HepG2 (cell line): ENCODE data around the gene RUSC1. TPM values are rescaled to one million over a fixed set of nuclear protein-coding genes. Genes with fewer than 3 reads are reported as not detected.
A peak's percentile ranks its signal among the peaks of the same experiment; 100 is the strongest.

Experiments used
- ATF4 ChIP-seq, 2 experiments: fragments of 450-650 bp in 1 of 2; sonication (generic) in 1 of 2; formaldehyde crosslinking; IDR thresholded peaks; 2 replicates each; pipeline versions ENCODE4 v1.5.0 to v1.8.0; 2020 to 2022; ENCODE audit warnings: mild to moderate bottlenecking in 1 of 2, missing genetic modification reagents in 1 of 2
- DR1 ChIP-seq: sonication (generic); formaldehyde crosslinking; IDR thresholded peaks from 2 replicates; pipeline ENCODE4 v1.8.0; 2021; ENCODE audit warnings: mild to moderate bottlenecking, missing genetic modification reagents, inconsistent platforms
- DRAP1 ChIP-seq: IDR thresholded peaks from 2 replicates; pipeline ENCODE4 v1.6.1; 2016; ENCODE audit warnings: missing genetic modification reagents, missing compliant biosample characterization
- FOXK1 ChIP-seq: sonication (generic); formaldehyde crosslinking; IDR thresholded peaks from 2 replicates; pipeline ENCODE4 v1.4.0; 2020; ENCODE audit warnings: low read depth, missing genetic modification reagents, borderline replicate concordance
- HIC2 ChIP-seq: sonication (generic); formaldehyde crosslinking; IDR thresholded peaks from 2 replicates; pipeline ENCODE4 v1.9.0; 2022; ENCODE audit warnings: low read depth, missing genetic modification reagents
- KAT7 ChIP-seq: IDR thresholded peaks from 2 replicates; pipeline ENCODE4 v1.6.1; 2018; ENCODE audit warnings: borderline replicate concordance, missing compliant biosample characterization
- MAF1 ChIP-seq: sonication (generic); formaldehyde crosslinking; IDR thresholded peaks from 2 replicates; pipeline ENCODE4 v1.5.0; 2020; ENCODE audit warnings: missing genetic modification reagents, borderline replicate concordance
- MBD4 ChIP-seq: IDR thresholded peaks from 2 replicates; pipeline ENCODE4 v1.6.1; 2012; ENCODE audit warnings: low read length, inconsistent platforms, borderline replicate concordance
- NFKB2 ChIP-seq: sonication (generic); formaldehyde crosslinking; IDR thresholded peaks from 2 replicates; pipeline ENCODE4 v1.4.0; 2020; ENCODE audit warnings: missing genetic modification reagents, borderline replicate concordance
- PATZ1 ChIP-seq: sonication (generic); formaldehyde crosslinking; IDR thresholded peaks from 2 replicates; pipeline ENCODE4 v1.4.0; 2020; ENCODE audit warnings: missing genetic modification reagents
- RXRA ChIP-seq: sonication (generic); formaldehyde crosslinking; IDR thresholded peaks from 2 replicates; pipeline ENCODE4 v1.5.1; 2020; ENCODE audit warnings: missing genetic modification reagents
- SETDB1 ChIP-seq: sonication (generic); formaldehyde crosslinking; IDR thresholded peaks from 2 replicates; pipeline ENCODE4 v1.5.1; 2020; ENCODE audit warnings: missing genetic modification reagents, mild to moderate bottlenecking, borderline replicate concordance
- SRF ChIP-seq: IDR thresholded peaks from 2 replicates; pipeline ENCODE4 v1.6.1; 2011; ENCODE audit warnings: mild to moderate bottlenecking, low read depth, low read length, moderate library complexity
- SRSF1 ChIP-seq: fragments of 200-400 bp; formaldehyde crosslinking; optimal IDR thresholded peaks from 2 replicates; pipeline ENCODE3; 2017; ENCODE audit warnings: mild to moderate bottlenecking, low read depth, low read length, moderate library complexity
- ZBTB2 ChIP-seq: sonication (generic); formaldehyde crosslinking; IDR thresholded peaks from 2 replicates; pipeline ENCODE4 v1.8.0; 2022; ENCODE audit warnings: low read depth, missing genetic modification reagents
- ZMAT3 ChIP-seq: sonication (generic); formaldehyde crosslinking; conservative IDR thresholded peaks from 2 replicates; pipeline ENCODE4 v1.7.0; 2021; ENCODE audit warnings: missing genetic modification reagents
- ZNF317 ChIP-seq: sonication (generic); formaldehyde crosslinking; IDR thresholded peaks from 2 replicates; pipeline ENCODE4 v1.5.0; 2020; ENCODE audit warnings: mild to moderate bottlenecking, missing genetic modification reagents
- ZNF431 ChIP-seq: sonication (generic); formaldehyde crosslinking; IDR thresholded peaks from 2 replicates; pipeline ENCODE4 v1.9.0; 2022; ENCODE audit warnings: missing genetic modification reagents, low read depth, mild to moderate bottlenecking, borderline replicate concordance
- ZNF710 ChIP-seq: sonication (generic); formaldehyde crosslinking; IDR thresholded peaks from 2 replicates; pipeline ENCODE4 v1.5.0; 2020; ENCODE audit warnings: mild to moderate bottlenecking, missing genetic modification reagents, borderline replicate concordance
- polyA plus RNA-seq, 8 experiments: library from polyadenylated mRNA; depleted of rRNA in 3 of 8; stranded (reverse) in 7 of 8; unstranded in 1 of 8; fragments of >200 nt; fragmentation: Illumina TruSeq in 4 of 8; extraction: Trizol in 4 of 8; gene quantifications; 2 replicates each; pipeline versions ENCODE4 v1.2.1 to v1.2.3, GENCODE V29; 2011 to 2016; ENCODE audit warnings: low read depth in 4 of 8, missing spikeins in 1 of 8, mixed read lengths in 1 of 8; ENCODE audit not compliant: insufficient read depth in 1 of 8
- total RNA-seq, 5 experiments: library from RNA; depleted of rRNA; stranded (reverse); fragments of >200 nt; fragmentation: Illumina TruSeq; extraction: Trizol; gene quantifications; 2 replicates each; pipeline ENCODE4 v1.2.3, GENCODE V29; 2016; ENCODE audit warnings: low read depth in 1 of 5

RUSC1 gene
- total and polyA plus RNA-seq, 2 of the 13 experiments (the other 11 are each of a cell fraction or from before 2014, with no cell fraction given): 18.7 to 20.4 TPM

- TF ChIP-seq ZBTB2 (CRISPR knock-in tag) (no peak), NFKB2 (CRISPR knock-in tag) (peak; percentile 83; the same call in 1 of the 2 replicates), ATF4 (CRISPR knock-in tag; IDR thresholded peaks at IDR 0.05) (no peak), SRSF1 (no peak), DRAP1 (CRISPR knock-in tag) (peak; percentile 95), SRF (no peak), MAF1 (CRISPR knock-in tag) (peak; percentile 59; the same call in 1 of the 2 replicates), RXRA (CRISPR knock-in tag) (peak; percentile 78), ZNF317 (CRISPR knock-in tag) (peak; percentile 96), DR1 (CRISPR knock-in tag) (peak; percentile 92), ZNF710 (CRISPR knock-in tag) (peak; percentile 90; the same call in 1 of the 2 replicates), MBD4 (peak; percentile 67; the same call in 1 of the 2 replicates), PATZ1 (peak; percentile 49; the same call in 1 of the 2 replicates), KAT7 (CRISPR knock-in tag) (0 out of 2 replicates have a peak, but pooled peaks have one; percentile 68), SETDB1 (CRISPR knock-in tag) (no peak), ZNF431 (peak; percentile 92; the same call in 1 of the 2 replicates), FOXK1 (CRISPR knock-in tag) (no peak), HIC2 (peak; percentile 86), ZMAT3 (CRISPR knock-in tag) (peak; percentile 88; the same call in 1 of the 2 replicates)
These were observed 20.0 kb upstream of the RUSC1 start (continued) for GRCh38 chr1:155300553-155301329.
